Measurements from ENCODE around the gene UBE2H.
"Not testable (repeated sequence)": the region's sequence is repeated elsewhere in the genome, so short reads cannot be mapped to it uniquely, and the experiment has no call there.

Gene UBE2H

DNA sequence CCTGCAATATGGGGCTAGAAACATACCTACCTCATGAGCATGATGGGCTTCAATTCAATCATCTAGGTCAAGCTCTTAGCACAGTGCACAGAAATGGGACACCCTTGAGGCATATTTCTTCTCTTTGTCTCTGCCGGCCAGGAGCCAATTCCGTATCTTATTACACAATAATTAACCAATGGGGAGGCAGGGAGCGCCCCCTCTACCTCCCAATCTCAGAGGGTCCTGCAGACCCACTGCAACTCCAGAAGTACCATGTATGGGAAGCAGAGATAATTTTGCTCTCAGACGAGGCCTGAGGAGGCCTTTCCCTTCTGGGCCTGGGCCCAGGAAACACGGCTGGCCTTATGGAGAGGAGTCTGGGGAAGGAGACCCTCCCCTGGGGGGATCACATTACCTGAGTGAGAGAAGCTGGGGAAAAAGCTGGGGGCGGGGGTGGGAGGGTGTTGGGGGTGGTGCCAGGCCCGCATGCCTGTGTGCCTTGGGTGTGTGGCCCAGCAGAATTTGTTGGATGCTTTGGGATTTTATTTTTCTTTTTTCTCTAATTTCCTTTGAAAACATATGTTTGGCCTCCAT lies 155.5 kb downstream of the UBE2H start:
- DNase-seq (ENCODE audit: low spot score), result no peak
- TF ChIP-seq, protein P1, sequence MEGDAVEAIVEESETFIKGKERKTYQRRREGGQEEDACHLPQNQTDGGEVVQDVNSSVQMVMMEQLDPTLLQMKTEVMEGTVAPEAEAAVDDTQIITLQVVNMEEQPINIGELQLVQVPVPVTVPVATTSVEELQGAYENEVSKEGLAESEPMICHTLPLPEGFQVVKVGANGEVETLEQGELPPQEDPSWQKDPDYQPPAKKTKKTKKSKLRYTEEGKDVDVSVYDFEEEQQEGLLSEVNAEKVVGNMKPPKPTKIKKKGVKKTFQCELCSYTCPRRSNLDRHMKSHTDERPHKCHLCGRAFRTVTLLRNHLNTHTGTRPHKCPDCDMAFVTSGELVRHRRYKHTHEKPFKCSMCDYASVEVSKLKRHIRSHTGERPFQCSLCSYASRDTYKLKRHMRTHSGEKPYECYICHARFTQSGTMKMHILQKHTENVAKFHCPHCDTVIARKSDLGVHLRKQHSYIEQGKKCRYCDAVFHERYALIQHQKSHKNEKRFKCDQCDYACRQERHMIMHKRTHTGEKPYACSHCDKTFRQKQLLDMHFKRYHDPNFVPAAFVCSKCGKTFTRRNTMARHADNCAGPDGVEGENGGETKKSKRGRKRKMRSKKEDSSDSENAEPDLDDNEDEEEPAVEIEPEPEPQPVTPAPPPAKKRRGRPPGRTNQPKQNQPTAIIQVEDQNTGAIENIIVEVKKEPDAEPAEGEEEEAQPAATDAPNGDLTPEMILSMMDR (IDR thresholded peaks at IDR 0.05; ENCODE audit: extremely low read depth, missing control alignments), result no peak

DNA sequence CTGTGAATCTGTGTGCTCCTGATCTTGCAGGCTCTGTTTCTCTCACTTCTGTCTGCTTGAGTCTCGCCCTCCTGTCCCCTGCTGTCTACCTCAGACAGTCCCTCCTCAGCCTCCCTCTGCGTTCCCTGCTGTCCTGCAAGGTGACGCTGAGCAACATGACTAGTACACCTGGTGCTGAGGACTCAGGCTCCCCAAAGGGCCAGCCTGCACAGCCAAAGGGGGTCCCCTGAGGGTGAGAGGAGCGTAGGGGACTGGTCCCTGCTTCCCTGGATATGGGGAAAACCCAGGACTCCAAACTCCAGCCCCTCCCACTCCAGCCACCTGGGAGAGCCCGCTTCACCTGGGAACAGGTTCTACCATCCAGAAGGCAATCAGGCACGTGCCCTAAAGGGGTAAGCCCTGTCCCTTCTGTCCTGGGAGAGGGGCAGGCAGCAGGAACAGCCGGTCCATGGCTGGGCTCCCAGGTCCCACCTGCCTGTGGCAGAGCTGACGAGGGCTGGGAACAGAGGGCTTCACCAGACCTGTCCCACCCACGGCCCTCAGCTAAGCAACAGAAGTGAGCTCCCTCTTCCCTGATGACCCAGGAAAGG lies 156.5 kb downstream of the UBE2H start:
- TF ChIP-seq, protein P1 (IDR thresholded peaks at IDR 0.05; ENCODE audit: extremely low read depth, missing control alignments), result no peak
- DNase-seq (ENCODE audit: low spot score), result no peak

DNA sequence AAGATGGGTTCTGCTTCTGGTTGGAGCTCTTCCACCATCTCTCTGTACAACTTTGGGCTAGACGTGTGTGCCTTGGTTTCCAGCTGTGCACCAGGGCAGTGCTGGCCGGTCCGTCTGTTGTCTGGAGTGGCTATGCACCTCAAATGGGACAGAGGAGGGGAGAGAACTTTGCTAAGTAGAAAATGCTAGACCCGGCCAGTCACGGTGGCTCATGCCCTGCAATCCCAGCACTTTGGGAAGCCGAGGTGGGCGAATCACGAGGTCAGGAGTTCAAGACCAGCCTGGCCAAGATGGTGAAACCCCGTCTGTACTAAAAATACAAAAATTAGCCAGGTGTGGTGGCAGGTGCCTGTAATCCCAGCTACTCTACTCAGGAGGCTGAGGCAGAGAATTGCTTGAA lies 158.3 kb downstream of the UBE2H start:
- not testable (repeated sequence) for DNase-seq (ENCODE audit: low spot score)

DNA sequence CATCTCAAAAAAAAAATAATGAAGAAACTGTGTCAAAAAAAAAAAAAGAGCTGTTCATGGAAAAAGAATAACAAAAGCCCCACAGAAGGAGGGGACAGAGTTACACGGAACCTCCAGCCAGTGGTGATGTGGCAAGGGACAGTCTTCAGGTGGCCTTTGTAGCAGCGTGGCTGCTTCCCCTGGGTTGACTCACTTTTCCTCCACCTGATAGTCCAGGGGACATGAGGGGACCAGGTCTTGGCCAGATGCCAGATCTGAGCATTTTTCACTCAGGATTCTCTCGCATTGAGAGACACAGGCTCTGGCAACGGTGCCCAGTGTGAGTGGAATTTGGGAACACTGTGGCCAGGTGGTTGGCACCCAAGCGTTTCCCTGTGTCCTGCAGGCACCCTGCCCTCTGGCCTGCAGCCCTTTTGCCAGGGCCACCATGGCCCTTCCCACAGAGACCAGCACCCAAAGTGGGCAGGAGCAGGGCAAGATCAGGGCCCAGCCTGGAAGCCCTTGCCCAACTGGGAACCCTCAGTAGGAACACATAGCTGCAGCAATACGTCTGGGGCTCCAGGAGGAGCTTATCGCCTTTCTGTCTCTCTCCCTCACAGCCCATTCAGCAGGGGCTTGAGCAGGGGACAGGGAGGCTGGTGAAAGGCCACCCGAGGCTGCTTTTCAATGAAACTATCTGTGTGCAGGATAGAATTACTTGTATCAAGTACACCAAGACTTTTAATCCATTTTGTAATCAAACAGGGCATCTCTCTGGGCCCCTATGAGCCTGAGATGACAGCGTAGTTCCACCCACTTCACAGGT lies 159.1 kb downstream of the UBE2H start:
- DNase-seq (ENCODE audit: low spot score), result no peak
- TF ChIP-seq, protein P1 (IDR thresholded peaks at IDR 0.05; ENCODE audit: extremely low read depth, missing control alignments), result no peak

DNA sequence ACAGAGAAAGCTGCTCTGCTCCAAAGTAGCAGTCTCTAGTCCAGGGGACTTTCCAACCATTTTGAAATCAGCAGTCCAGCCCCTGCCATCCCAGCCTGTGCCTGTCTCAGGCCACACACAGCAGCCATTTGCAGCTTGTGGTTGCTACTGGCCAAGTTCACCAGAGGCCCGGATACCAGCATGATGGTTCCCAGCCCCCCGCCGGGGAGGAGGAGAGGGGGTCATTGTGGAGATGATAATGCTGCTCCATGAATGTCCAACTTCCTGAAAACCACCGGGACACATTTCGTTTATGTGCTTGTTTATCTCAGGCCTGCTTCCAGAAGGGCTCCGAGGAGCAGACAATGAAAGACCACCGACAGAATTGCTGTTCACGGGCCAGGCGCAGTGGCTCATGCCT lies 160.0 kb downstream of the UBE2H start:
- TF ChIP-seq, protein P1 (IDR thresholded peaks at IDR 0.05; ENCODE audit: extremely low read depth, missing control alignments), result no peak

DNA sequence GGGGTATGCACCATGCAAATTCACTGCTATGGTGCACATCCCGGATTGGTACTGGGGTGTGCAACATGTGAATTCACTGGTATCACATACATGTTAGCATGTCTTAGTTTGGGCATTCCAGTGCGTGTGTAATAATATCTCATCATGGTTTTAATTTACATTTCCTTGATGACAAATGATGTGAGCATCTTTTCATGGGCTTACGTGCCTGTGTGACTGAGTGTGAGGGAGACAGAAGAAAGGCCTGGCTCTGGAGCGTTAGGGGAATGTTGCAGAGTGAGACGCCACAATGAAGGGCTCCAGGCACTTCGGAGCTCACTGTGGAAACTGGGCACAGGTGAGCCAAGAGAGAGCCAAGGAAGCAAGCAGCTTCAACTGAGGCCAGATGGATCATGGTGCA lies 162.6 kb downstream of the UBE2H start:
- TF ChIP-seq, protein P1 (IDR thresholded peaks at IDR 0.05; ENCODE audit: extremely low read depth, missing control alignments), result no peak
- DNase-seq (ENCODE audit: low spot score), result no peak

More for the DNA sequence above, 160.0 kb downstream of the UBE2H start:
- no peak for DNase-seq (ENCODE audit: low spot score)

DNA sequence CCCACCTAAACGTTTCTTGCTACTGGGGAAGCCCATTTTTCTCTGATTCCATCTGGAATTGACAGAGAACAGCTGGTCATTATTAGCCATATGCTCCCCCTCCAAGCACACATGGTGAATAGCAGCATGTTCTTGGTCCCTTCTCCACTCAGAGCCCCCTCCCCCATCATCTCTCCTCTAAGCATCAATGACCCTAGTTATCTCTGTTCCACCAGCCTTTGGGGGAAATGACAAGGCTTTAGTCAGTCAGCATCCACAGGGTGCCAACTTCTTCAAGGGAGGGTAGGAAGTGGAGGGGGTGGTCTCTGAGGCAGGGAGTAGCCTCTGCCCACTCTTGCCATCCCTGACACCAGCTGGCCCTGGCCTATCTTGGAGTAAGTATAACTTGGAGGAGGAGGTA lies 163.1 kb downstream of the UBE2H start:
- no peak for DNase-seq (ENCODE audit: low spot score)

More for the DNA sequence above, 163.1 kb downstream of the UBE2H start:
- TF ChIP-seq, protein P1 (IDR thresholded peaks at IDR 0.05; ENCODE audit: extremely low read depth, missing control alignments), result no peak

Data from GM20000 (cell line).